Neuronal stem cell (in vitro differentiated cells): ENCODE measurements around the gene PRTFDC1.
A peak's percentile ranks its signal among the peaks of the same experiment; 100 is the strongest.

Source experiments
- DNase-seq: peaks from one replicate; pipeline ENCODE4 v3.0.0-alpha.2; 2013; ENCODE audit warnings: low spot score
- H2AFZ ChIP-seq: one replicate; pipeline ENCODE4 v1.6.1; 2013; ENCODE audit warnings: mild to moderate bottlenecking, low read length, inconsistent platforms
- H2AK5ac ChIP-seq: 2 replicates; pipeline ENCODE4 v1.6.1; 2013; ENCODE audit warnings: low read depth, mild to moderate bottlenecking, inconsistent platforms, low read length, moderate library complexity, mixed read lengths
- H2BK120ac ChIP-seq: 2 replicates; pipeline ENCODE4 v1.6.1; 2013; ENCODE audit warnings: low read depth, mild to moderate bottlenecking, inconsistent platforms, low read length, moderate library complexity, mixed read lengths
- H2BK12ac ChIP-seq: one replicate; pipeline ENCODE4 v1.6.1; 2013; ENCODE audit warnings: low read length, inconsistent platforms
- H2BK15ac ChIP-seq: 2 replicates; pipeline ENCODE4 v1.6.1; 2013; ENCODE audit warnings: mild to moderate bottlenecking, low read length, inconsistent platforms, mixed read lengths
- H2BK5ac ChIP-seq: one replicate; pipeline ENCODE4 v1.6.1; 2013; ENCODE audit warnings: inconsistent platforms, mild to moderate bottlenecking, low read length, moderate library complexity
- H3K14ac ChIP-seq: one replicate; pipeline ENCODE4 v1.6.1; 2013; ENCODE audit warnings: low read length, inconsistent platforms
- H3K18ac ChIP-seq: 2 replicates; pipeline ENCODE4 v1.6.1; 2013; ENCODE audit warnings: low read length, inconsistent platforms
- H3K23ac ChIP-seq: 2 replicates; pipeline ENCODE4 v1.6.1; 2013; ENCODE audit warnings: low read depth, mild to moderate bottlenecking, mixed read lengths, low read length, inconsistent platforms; ENCODE audit not compliant: poor library complexity
- H3K27ac ChIP-seq: replicated peaks from 3 replicates; pipeline ENCODE4 v1.5.1; 2013; ENCODE audit warnings: low read length, inconsistent platforms
- H3K27me3 ChIP-seq, 3 experiments: 2 replicates each; pipeline ENCODE4 v1.6.1; 2013; ENCODE audit warnings: low read length in 3 of 3, mild to moderate bottlenecking in 2 of 3, inconsistent platforms in 1 of 3, low read depth in 1 of 3, mixed read lengths in 1 of 3, moderate library complexity in 1 of 3; ENCODE audit not compliant: control insufficient read depth in 3 of 3, insufficient read depth in 3 of 3
- H3K36me3 ChIP-seq, 2 donors: replicated peaks in 1 of 2; 2 replicates each; pipeline ENCODE4 v1.6.1; 2013; ENCODE audit warnings: low read length in 2 of 2; ENCODE audit not compliant: control insufficient read depth in 2 of 2, insufficient read depth in 2 of 2
- H3K4ac ChIP-seq: 2 replicates; pipeline ENCODE4 v1.6.1; 2013; ENCODE audit warnings: inconsistent platforms, mild to moderate bottlenecking, low read length, moderate library complexity
- H3K4me1 ChIP-seq, 2 donors: 1 replicate in 1 of 2; 2 replicates in 1 of 2; pipeline ENCODE4 v1.6.1; 2013; ENCODE audit warnings: low read length in 2 of 2, low read depth in 1 of 2; ENCODE audit not compliant: control insufficient read depth in 2 of 2, insufficient read depth in 1 of 2
- H3K4me2 ChIP-seq: one replicate; pipeline ENCODE4 v1.6.1; 2013; ENCODE audit warnings: mild to moderate bottlenecking, low read length, inconsistent platforms; ENCODE audit not compliant: insufficient read depth, poor library complexity, severe bottlenecking
- H3K4me3 ChIP-seq, 2 donors: 2 replicates each; pipeline ENCODE4 v1.5.1; 2013; ENCODE audit warnings: low read length in 2 of 2, mild to moderate bottlenecking in 2 of 2, inconsistent platforms in 1 of 2, moderate library complexity in 1 of 2
- H3K79me1 ChIP-seq: one replicate; pipeline ENCODE4 v1.6.1; 2013; ENCODE audit warnings: low read depth, mild to moderate bottlenecking, inconsistent platforms, low read length, moderate library complexity
- H3K9ac ChIP-seq: one replicate; pipeline ENCODE4 v1.6.1; 2013; ENCODE audit warnings: mild to moderate bottlenecking, low read depth, low read length, inconsistent platforms; ENCODE audit not compliant: poor library complexity
- H3K9me3 ChIP-seq, 2 donors: replicated peaks in 1 of 2; 2 replicates each; pipeline versions ENCODE3 to v1.6.1; 2013; ENCODE audit warnings: low read length in 2 of 2, mild to moderate bottlenecking in 2 of 2, inconsistent platforms in 1 of 2, low read depth in 1 of 2, mixed read lengths in 1 of 2, moderate library complexity in 1 of 2; ENCODE audit not compliant: control insufficient read depth in 2 of 2, insufficient read depth in 1 of 2
- H4K8ac ChIP-seq: one replicate; pipeline ENCODE4 v1.6.1; 2013; ENCODE audit warnings: low read depth, mild to moderate bottlenecking, inconsistent platforms, low read length, moderate library complexity
- H4K91ac ChIP-seq: one replicate; pipeline ENCODE4 v1.6.1; 2013; ENCODE audit warnings: low read length, low read depth, mild to moderate bottlenecking, inconsistent platforms; ENCODE audit not compliant: poor library complexity
- WGBS, 2 donors: extraction: QIAGEN DNeasy Blood & Tissue Kit; methylation state at CpG; one replicate each; pipeline ENCODE4 v1.1.7; 2013; ENCODE audit warnings: missing lambda C conversion rate in 2 of 2, mixed read lengths in 1 of 2; ENCODE audit not compliant: insufficient read length in 2 of 2, insufficient replicate concordance in 1 of 2; ENCODE audit errors: extremely low coverage in 2 of 2; 5-methylcytosine and 5-hydroxymethylcytosine counted together

Gene PRTFDC1

GRCh38 chr10:24848195-24848594, 104.2 kb downstream of the PRTFDC1 start:
- H2BK120ac ChIP-seq: no peak overlapping the region
- H3K18ac ChIP-seq: no peak overlapping the region
- H3K4me1 ChIP-seq: peaks cover 9 to 51% of the 10 kb centered on the region in 2 donors
- H4K91ac ChIP-seq: no peak overlapping the region
- peak overlapping the region; percentile 54 for H2AFZ ChIP-seq
- H3K9ac ChIP-seq: no peak overlapping the region
- no peak overlapping the region for H2BK5ac ChIP-seq
- H3K79me1 ChIP-seq: no peaks in the 10 kb centered on the region
- peaks cover 0 to 4% of the 10 kb centered on the region in 2 donors for H3K9me3 ChIP-seq
- H2BK12ac ChIP-seq: no peak overlapping the region
- H3K4ac ChIP-seq: no peak overlapping the region
- H3K4me2 ChIP-seq: no peak overlapping the region
- no peak overlapping the region for H4K8ac ChIP-seq
- no peak overlapping the region for H3K23ac ChIP-seq
- no peaks in the 10 kb centered on the region for H3K27me3 ChIP-seq
- no peak overlapping the region for H2AK5ac ChIP-seq
- H3K14ac ChIP-seq: no peak overlapping the region
- no CpG with 5 or more reads among the region's 6 CpGs for WGBS, 2 donors
- no peak for DNase-seq
- no peak overlapping the region for H2BK15ac ChIP-seq
- H3K4me3 ChIP-seq: no peak overlapping the region
- no peak overlapping the region for H3K27ac ChIP-seq
- H3K36me3 ChIP-seq: no peaks in the 10 kb centered on the region

- Histone ChIP-seq H2BK120ac (no peak overlapping the region), H4K91ac (no peak overlapping the region), H3K4me3 (no peak overlapping the region), H3K9me3 (peaks cover 0 to 4% of the 10 kb centered on the region in 2 donors), H2BK5ac (no peak overlapping the region), H3K36me3 (no peaks in the 10 kb centered on the region), H3K9ac (no peak overlapping the region), H2BK15ac (no peak overlapping the region), H3K79me1 (no peaks in the 10 kb centered on the region), H2AFZ (peak overlapping the region; percentile 37), H3K14ac (no peak overlapping the region), H2BK12ac (no peak overlapping the region), H4K8ac (no peak overlapping the region), H3K27me3 (no peaks in the 10 kb centered on the region), H3K4ac (no peak overlapping the region), H2AK5ac (no peak overlapping the region), H3K23ac (no peak overlapping the region), H3K4me2 (no peak overlapping the region), H3K4me1 (peaks cover 9 to 51% of the 10 kb centered on the region in 2 donors), H3K18ac (no peak overlapping the region), H3K27ac (no peak overlapping the region)
- WGBS, 2 donors: no CpG with 5 or more reads among the region's 13 CpGs
- no peak for DNase-seq
Measured at GRCh38 chr10:24847112-24848070, 105.0 kb downstream of the PRTFDC1 start.

DNA sequence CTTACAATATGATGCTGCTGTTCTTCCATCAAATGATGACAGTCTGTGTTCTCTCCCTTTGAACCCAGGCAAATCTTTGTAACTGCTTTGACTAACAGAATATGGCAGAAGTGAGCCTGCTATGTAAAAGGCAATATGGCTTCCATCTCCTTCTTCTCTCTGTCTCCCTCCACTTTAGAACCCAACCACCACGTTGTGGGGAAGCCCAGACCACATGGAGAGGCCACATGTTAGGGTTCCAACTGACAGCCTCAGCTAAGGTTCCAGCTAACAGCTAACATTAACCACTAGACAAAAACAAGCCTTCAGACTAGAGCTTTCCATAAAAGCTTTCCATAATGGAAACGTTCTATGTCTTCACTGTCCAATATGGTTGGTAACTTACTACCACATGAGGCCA, 107.7 kb downstream of the PRTFDC1 start:
- no peak overlapping the region for H2BK12ac ChIP-seq

GRCh38 chr10:24843256-24843655, 109.2 kb downstream of the PRTFDC1 start:
- H3K27me3 ChIP-seq: no peaks in the 10 kb centered on the region
- no peak overlapping the region for H3K23ac ChIP-seq
- no peak for DNase-seq
- no peak overlapping the region for H3K9ac ChIP-seq
- H2AK5ac ChIP-seq: no peak overlapping the region
- no peak overlapping the region for H2AFZ ChIP-seq
- peaks cover 0 to 4% of the 10 kb centered on the region in 2 donors for H3K9me3 ChIP-seq
- WGBS, 2 donors: no CpG with 5 or more reads among the region's 2 CpGs
- no peak overlapping the region for H3K27ac ChIP-seq
- no peak overlapping the region for H3K18ac ChIP-seq
- H3K4me2 ChIP-seq: no peak overlapping the region
- H3K79me1 ChIP-seq: no peaks in the 10 kb centered on the region
- no peak overlapping the region for H3K14ac ChIP-seq
- H3K4me1 ChIP-seq: peaks cover 0 to 15% of the 10 kb centered on the region in 2 donors
- no peak overlapping the region for H2BK15ac ChIP-seq
- no peak overlapping the region for H2BK5ac ChIP-seq
- H2BK12ac ChIP-seq: no peak overlapping the region
- no peaks in the 10 kb centered on the region for H3K36me3 ChIP-seq
- no peak overlapping the region for H4K8ac ChIP-seq
- H4K91ac ChIP-seq: no peak overlapping the region
- H2BK120ac ChIP-seq: no peak overlapping the region
- H3K4ac ChIP-seq: no peak overlapping the region
- H3K4me3 ChIP-seq: no peak overlapping the region

More for the DNA sequence above, 107.7 kb downstream of the PRTFDC1 start:
- Histone ChIP-seq H3K9ac (no peak overlapping the region), H3K4me1 (peaks cover 0 to 30% of the 10 kb centered on the region in 2 donors), H2BK15ac (no peak overlapping the region), H3K23ac (no peak overlapping the region), H3K4ac (no peak overlapping the region), H3K9me3 (peaks cover 0 to 4% of the 10 kb centered on the region in 2 donors), H3K4me2 (no peak overlapping the region), H4K91ac (no peak overlapping the region), H2AK5ac (no peak overlapping the region), H3K4me3 (no peak overlapping the region), H2AFZ (no peak overlapping the region), H3K27me3 (no peaks in the 10 kb centered on the region), H4K8ac (no peak overlapping the region), H2BK120ac (no peak overlapping the region), H3K27ac (no peak overlapping the region), H3K18ac (no peak overlapping the region), H3K79me1 (no peaks in the 10 kb centered on the region), H2BK5ac (no peak overlapping the region), H3K14ac (no peak overlapping the region), H3K36me3 (no peaks in the 10 kb centered on the region)
- no CpG with 5 or more reads among the region's 2 CpGs for WGBS, 2 donors
- DNase-seq: no peak
